AG10803 (cell line): ENCODE measurements around the gene PTPRCAP.
A peak's percentile ranks its signal among the peaks of the same experiment; 100 is the strongest.

Experiments used
- DNase-seq: peaks from one replicate; pipeline ENCODE4 v3.0.0; 2010; ENCODE audit warnings: low read depth
- H3K4me3 ChIP-seq: 2 replicates; pipeline ENCODE4 v1.5.1; 2011; ENCODE audit warnings: mild to moderate bottlenecking, low read length, control low read depth
- TF ChIP-seq, protein P1 (sequence below): conservative IDR thresholded peaks from 2 replicates; pipeline ENCODE4 v1.5.1; 2011; ENCODE audit warnings: mild to moderate bottlenecking, low read length, control low read depth, inconsistent platforms

PTPRCAP gene

GRCh38 chr11:67415501-67416304 lies 21.8 kb downstream of the PTPRCAP start, which contains the start of gene CARNS1:
TSS of gene CARNS1 (plus strand) at chr11:67415678. CDS start at chr11:67416200, 522 bp downstream.
- no peak for DNase-seq
- TF ChIP-seq, protein P1, sequence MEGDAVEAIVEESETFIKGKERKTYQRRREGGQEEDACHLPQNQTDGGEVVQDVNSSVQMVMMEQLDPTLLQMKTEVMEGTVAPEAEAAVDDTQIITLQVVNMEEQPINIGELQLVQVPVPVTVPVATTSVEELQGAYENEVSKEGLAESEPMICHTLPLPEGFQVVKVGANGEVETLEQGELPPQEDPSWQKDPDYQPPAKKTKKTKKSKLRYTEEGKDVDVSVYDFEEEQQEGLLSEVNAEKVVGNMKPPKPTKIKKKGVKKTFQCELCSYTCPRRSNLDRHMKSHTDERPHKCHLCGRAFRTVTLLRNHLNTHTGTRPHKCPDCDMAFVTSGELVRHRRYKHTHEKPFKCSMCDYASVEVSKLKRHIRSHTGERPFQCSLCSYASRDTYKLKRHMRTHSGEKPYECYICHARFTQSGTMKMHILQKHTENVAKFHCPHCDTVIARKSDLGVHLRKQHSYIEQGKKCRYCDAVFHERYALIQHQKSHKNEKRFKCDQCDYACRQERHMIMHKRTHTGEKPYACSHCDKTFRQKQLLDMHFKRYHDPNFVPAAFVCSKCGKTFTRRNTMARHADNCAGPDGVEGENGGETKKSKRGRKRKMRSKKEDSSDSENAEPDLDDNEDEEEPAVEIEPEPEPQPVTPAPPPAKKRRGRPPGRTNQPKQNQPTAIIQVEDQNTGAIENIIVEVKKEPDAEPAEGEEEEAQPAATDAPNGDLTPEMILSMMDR: no peak
- peak within 1 kb of the TSS; percentile 37 for H3K4me3 ChIP-seq

DNA sequence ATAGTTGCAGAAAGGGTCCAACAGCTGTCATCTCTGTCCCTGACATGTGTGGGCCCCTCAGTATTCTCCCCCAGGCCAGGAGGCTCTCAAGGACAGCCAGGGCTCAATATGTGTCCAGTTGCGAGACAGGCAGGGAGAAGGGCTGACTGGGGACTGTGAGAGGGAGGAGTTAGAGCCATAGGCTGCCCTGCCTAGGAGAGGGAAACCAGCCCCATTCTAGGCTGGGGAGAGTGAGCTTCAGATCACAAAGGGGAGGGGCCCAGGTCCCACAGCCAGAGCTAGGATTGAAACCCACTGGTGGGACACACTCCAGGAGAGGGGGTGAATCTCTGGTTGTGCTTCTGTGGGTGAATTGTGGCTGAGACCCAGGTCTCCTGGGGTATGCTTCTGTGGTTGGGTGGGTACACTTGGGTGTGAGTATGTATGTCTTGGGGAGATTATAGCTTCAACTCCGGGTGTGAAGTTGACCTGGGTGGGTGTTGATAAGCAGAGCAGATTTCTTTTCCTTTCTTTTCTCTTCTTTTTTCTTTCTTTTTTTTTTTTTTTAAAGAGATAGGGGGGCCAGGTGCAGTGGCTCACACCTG lies 24.1 kb downstream of the PTPRCAP start:
- no peak for DNase-seq
- H3K4me3 ChIP-seq: no peak overlapping the region
- TF ChIP-seq, protein P1: no peak

DNA sequence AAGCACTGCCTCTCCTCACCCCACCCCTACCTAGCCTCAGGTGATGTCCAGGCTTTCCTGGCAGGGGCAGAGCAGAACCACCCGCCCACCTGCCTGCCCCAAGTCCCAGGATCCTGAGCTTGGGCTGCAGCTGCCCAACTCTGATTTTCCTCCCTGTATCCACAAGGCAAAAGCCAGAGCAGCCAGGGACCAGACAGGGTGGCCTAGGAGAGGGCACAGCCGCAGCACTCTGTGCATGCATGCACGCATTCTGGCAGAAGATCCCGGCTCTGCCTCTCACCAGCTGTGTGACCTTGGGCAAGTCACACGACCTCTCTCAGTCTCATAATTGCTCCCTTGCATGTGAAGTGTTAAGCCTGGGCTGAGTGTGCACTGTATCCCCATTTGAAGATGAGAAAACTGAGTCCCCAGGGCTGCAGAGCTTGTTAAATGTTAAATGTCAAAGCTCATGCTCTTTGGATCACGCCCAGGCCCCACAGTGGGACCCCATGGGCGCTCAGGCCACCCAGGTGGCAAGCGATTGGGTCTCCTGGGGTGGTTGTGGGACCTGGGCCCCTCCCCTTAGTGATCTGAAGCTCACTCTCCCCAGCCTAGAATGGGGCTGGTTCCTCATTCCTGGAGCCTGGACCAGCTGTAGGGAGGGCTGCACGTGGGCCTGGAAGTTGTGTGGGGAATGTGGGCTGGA lies 24.8 kb downstream of the PTPRCAP start:
- no peak overlapping the region for H3K4me3 ChIP-seq
- DNase-seq: no peak
- TF ChIP-seq, protein P1: no peak

DNA sequence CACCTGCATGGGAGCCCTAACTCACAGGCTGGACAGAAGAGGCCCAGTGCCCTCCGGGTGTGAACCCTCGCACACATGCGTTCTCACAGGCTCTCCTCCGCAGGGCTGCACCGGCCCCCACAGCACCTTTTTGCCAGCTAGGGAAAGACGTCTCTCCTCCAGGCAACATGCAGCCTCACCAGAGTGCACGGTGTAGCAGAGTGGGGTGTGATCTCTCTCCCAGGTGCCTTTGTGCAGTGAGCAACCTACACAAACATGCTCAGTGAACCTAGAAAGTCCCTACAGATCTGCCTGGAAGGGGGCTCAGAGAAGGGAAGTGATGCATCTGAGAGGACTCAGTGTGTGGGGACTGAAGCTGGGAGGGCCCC lies 25.7 kb downstream of the PTPRCAP start:
- no peak for DNase-seq
- H3K4me3 ChIP-seq: no peak overlapping the region
- TF ChIP-seq, protein P1: no peak

DNA sequence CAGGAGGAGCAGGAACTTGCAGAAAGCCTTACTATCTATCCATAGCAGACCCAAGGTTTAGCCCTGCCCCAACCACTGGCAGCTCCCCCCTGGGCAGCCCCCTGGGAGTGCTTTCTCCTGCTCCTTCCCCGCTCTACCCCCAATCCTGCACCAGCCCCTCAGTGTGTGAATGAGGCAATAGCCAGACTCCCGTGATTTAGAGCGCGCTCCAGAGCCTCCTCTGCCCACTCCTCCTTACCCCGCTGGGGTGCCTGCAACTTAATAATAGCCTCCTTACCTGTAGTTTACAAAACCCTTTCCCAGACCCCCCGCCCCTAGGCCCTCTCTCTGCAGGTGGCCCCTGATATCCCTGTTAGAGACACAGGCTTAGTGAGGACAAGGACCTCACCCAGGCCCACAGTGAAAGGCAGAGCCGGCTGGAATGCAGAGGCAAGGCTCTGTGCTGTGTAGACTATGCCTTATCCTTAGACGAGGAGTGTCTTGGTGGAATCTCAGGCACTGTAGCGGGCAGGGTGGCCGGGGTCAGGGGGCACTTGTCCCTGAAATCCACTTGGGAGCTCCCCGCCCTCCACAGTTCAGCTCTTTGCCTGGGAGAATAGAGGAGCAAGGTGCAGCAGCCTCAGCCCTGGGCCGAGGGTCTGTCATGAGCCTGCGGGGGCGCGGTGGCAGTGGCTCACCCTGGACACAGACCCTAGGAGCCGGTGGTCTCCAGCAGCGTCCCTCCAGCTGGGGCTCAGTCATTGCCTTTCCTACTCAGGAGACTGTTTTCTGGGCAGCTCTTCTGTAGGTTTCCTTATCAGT lies 26.3 kb downstream of the PTPRCAP start:
- H3K4me3 ChIP-seq: no peak overlapping the region
- DNase-seq: no peak
- TF ChIP-seq, protein P1: no peak

DNA sequence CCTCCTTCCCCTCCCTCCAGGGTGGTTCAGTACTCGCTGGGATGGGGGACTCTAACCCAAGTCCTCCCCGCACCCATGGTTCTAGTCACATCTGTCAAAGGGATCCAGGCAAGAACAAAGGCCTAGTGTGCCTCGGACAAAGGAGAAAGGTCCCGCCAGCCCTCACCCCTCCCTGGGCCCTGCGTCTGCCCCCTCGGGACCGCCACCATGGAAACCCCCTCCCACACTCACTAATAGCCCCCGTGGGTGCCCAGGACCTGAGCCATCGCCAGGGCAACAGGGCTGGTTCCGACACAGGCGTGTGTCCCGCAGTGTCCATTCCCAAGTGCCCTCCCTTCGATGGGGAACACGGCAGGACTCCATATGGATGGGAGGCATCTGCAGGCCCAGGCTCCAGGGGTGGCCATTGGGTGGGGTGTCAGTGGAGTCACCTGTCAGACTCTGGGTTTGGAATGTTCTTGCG lies 27.1 kb downstream of the PTPRCAP start:
- H3K4me3 ChIP-seq: no peak overlapping the region
- TF ChIP-seq, protein P1: no peak

More for the DNA sequence above, 27.1 kb downstream of the PTPRCAP start:
- no peak for DNase-seq
